ENCODE data around the gene PHF12.

DNA sequence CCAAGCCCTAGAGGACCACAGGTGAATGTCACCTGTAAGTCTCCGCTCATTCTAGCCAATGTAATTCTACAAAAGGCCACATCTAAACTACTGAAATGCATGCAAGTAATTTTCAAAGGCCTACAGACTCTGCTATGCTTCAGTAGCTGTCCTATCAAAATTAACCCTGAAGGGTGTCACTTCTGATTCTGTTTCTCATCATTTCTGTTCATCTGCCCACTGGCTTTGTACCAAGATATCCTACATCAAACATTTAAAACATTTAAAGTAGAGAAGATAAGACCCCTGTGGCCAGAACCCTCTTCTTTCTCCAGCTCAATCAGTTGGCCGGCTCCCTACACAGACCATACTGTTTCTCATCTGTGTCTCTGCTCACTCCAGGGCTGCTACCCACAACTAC is 21.5 kb downstream of the PHF12 start:
- TF ChIP-seq, protein P1, sequence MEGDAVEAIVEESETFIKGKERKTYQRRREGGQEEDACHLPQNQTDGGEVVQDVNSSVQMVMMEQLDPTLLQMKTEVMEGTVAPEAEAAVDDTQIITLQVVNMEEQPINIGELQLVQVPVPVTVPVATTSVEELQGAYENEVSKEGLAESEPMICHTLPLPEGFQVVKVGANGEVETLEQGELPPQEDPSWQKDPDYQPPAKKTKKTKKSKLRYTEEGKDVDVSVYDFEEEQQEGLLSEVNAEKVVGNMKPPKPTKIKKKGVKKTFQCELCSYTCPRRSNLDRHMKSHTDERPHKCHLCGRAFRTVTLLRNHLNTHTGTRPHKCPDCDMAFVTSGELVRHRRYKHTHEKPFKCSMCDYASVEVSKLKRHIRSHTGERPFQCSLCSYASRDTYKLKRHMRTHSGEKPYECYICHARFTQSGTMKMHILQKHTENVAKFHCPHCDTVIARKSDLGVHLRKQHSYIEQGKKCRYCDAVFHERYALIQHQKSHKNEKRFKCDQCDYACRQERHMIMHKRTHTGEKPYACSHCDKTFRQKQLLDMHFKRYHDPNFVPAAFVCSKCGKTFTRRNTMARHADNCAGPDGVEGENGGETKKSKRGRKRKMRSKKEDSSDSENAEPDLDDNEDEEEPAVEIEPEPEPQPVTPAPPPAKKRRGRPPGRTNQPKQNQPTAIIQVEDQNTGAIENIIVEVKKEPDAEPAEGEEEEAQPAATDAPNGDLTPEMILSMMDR (IDR thresholded peaks at IDR 0.05): no peak
- no peak for TF ChIP-seq POLR2A (IDR thresholded peaks at IDR 0.05; ENCODE audit: low read depth)
